ENCODE data around the gene SLC24A4.

Gene SLC24A4

GRCh38 chr14:92407410-92407809, 84.4 kb downstream of the SLC24A4 start:
- Histone ChIP-seq H3K27me3 (no peaks in the 10 kb centered on the region), H3K9ac (no peak overlapping the region), H3K4me3 (no peak overlapping the region), H4K20me1 (no peaks in the 10 kb centered on the region), H3K4me1 (no peaks in the 10 kb centered on the region), H3K9me3 (peaks cover 17% of the 10 kb centered on the region), H3K27ac (no peak overlapping the region), H3K36me3 (no peaks in the 10 kb centered on the region), H3K4me2 (no peak overlapping the region)
- no peak for TF ChIP-seq Cebpa-rat (IDR thresholded peaks at IDR 0.05)

- Histone ChIP-seq H4K20me1 (no peaks in the 10 kb centered on the region), H3K27me3 (no peaks in the 10 kb centered on the region), H3K36me3 (no peaks in the 10 kb centered on the region), H3K4me3 (no peak overlapping the region), H3K4me2 (no peak overlapping the region), H3K4me1 (no peaks in the 10 kb centered on the region), H3K9ac (no peak overlapping the region), H3K9me3 (peaks cover 11% of the 10 kb centered on the region), H3K27ac (no peak overlapping the region)
- no peak for TF ChIP-seq Cebpa-rat (IDR thresholded peaks at IDR 0.05)
Measured at GRCh38 chr14:92409043-92409442, 86.1 kb downstream of the SLC24A4 start.

GRCh38 chr14:92411135-92411534, 88.2 kb downstream of the SLC24A4 start:
- no peaks in the 10 kb centered on the region for H4K20me1 ChIP-seq
- peaks cover 8% of the 10 kb centered on the region for H3K9me3 ChIP-seq
- no peak overlapping the region for H3K27ac ChIP-seq
- no peak overlapping the region for H3K9ac ChIP-seq
- TF ChIP-seq Cebpa-rat (IDR thresholded peaks at IDR 0.05) = no peak
- H3K4me1 ChIP-seq = no peaks in the 10 kb centered on the region
- H3K4me2 ChIP-seq = no peak overlapping the region
- no peaks in the 10 kb centered on the region for H3K27me3 ChIP-seq
- H3K36me3 ChIP-seq = no peaks in the 10 kb centered on the region
- H3K4me3 ChIP-seq = no peak overlapping the region

GRCh38 chr14:92411941-92412340, 89.0 kb downstream of the SLC24A4 start:
- Histone ChIP-seq H3K27ac (no peak overlapping the region), H3K4me1 (no peaks in the 10 kb centered on the region), H3K9ac (no peak overlapping the region), H3K4me2 (no peak overlapping the region), H3K9me3 (no peaks in the 10 kb centered on the region), H3K36me3 (no peaks in the 10 kb centered on the region), H3K4me3 (no peak overlapping the region), H3K27me3 (no peaks in the 10 kb centered on the region), H4K20me1 (no peaks in the 10 kb centered on the region)
- TF ChIP-seq Cebpa-rat (IDR thresholded peaks at IDR 0.05) = no peak

- Histone ChIP-seq H3K27me3 (no peaks in the 10 kb centered on the region), H3K4me2 (no peak overlapping the region), H3K9ac (no peak overlapping the region), H3K4me1 (no peaks in the 10 kb centered on the region), H3K4me3 (no peak overlapping the region), H3K27ac (no peak overlapping the region), H4K20me1 (no peaks in the 10 kb centered on the region), H3K9me3 (no peaks in the 10 kb centered on the region), H3K36me3 (no peaks in the 10 kb centered on the region)
- TF ChIP-seq Cebpa-rat (IDR thresholded peaks at IDR 0.05) = no peak
Measured at GRCh38 chr14:92412912-92413311, 89.9 kb downstream of the SLC24A4 start.

- no peak overlapping the region for H3K27ac ChIP-seq
- no peaks in the 10 kb centered on the region for H3K9me3 ChIP-seq
- H3K4me3 ChIP-seq = no peak overlapping the region
- H3K27me3 ChIP-seq = no peaks in the 10 kb centered on the region
- no peaks in the 10 kb centered on the region for H4K20me1 ChIP-seq
- no peak overlapping the region for H3K9ac ChIP-seq
- no peaks in the 10 kb centered on the region for H3K36me3 ChIP-seq
- TF ChIP-seq Cebpa-rat (IDR thresholded peaks at IDR 0.05) = no peak
- no peaks in the 10 kb centered on the region for H3K4me1 ChIP-seq
- no peak overlapping the region for H3K4me2 ChIP-seq
Measured at GRCh38 chr14:92413379-92413778, 90.4 kb downstream of the SLC24A4 start.

GRCh38 chr14:92414690-92415445, 91.9 kb downstream of the SLC24A4 start:
- H3K4me3 ChIP-seq = no peak overlapping the region
- no peaks in the 10 kb centered on the region for H3K4me1 ChIP-seq
- no peaks in the 10 kb centered on the region for H4K20me1 ChIP-seq
- H3K27me3 ChIP-seq = no peaks in the 10 kb centered on the region
- no peak overlapping the region for H3K9ac ChIP-seq
- TF ChIP-seq Cebpa-rat (IDR thresholded peaks at IDR 0.05) = no peak
- H3K27ac ChIP-seq = no peak overlapping the region
- H3K9me3 ChIP-seq = no peaks in the 10 kb centered on the region
- no peaks in the 10 kb centered on the region for H3K36me3 ChIP-seq
- no peak overlapping the region for H3K4me2 ChIP-seq

- Histone ChIP-seq H3K4me1 (no peaks in the 10 kb centered on the region), H3K4me3 (no peak overlapping the region), H3K36me3 (no peaks in the 10 kb centered on the region), H4K20me1 (no peaks in the 10 kb centered on the region), H3K27ac (no peak overlapping the region), H3K4me2 (no peak overlapping the region), H3K9me3 (no peaks in the 10 kb centered on the region), H3K27me3 (no peaks in the 10 kb centered on the region), H3K9ac (no peak overlapping the region)
- TF ChIP-seq Cebpa-rat (IDR thresholded peaks at IDR 0.05) = no peak
Measured at GRCh38 chr14:92415969-92416368, 93.0 kb downstream of the SLC24A4 start.

GRCh38 chr14:92416544-92416943, 93.6 kb downstream of the SLC24A4 start:
- TF ChIP-seq Cebpa-rat (IDR thresholded peaks at IDR 0.05) = no peak
- Histone ChIP-seq H4K20me1 (no peaks in the 10 kb centered on the region), H3K4me3 (no peak overlapping the region), H3K9me3 (no peaks in the 10 kb centered on the region), H3K27me3 (no peaks in the 10 kb centered on the region), H3K27ac (no peak overlapping the region), H3K9ac (no peak overlapping the region), H3K4me1 (no peaks in the 10 kb centered on the region), H3K36me3 (no peaks in the 10 kb centered on the region), H3K4me2 (no peak overlapping the region)

GRCh38 chr14:92417759-92418158, 94.8 kb downstream of the SLC24A4 start:
- no peak overlapping the region for H3K9ac ChIP-seq
- no peaks in the 10 kb centered on the region for H3K4me1 ChIP-seq
- H3K9me3 ChIP-seq = no peaks in the 10 kb centered on the region
- TF ChIP-seq Cebpa-rat (IDR thresholded peaks at IDR 0.05) = no peak
- H4K20me1 ChIP-seq = no peaks in the 10 kb centered on the region
- H3K4me2 ChIP-seq = no peak overlapping the region
- no peaks in the 10 kb centered on the region for H3K36me3 ChIP-seq
- H3K4me3 ChIP-seq = no peak overlapping the region
- no peaks in the 10 kb centered on the region for H3K27me3 ChIP-seq
- H3K27ac ChIP-seq = no peak overlapping the region

GRCh38 chr14:92421751-92422150, 98.8 kb downstream of the SLC24A4 start:
- no peak overlapping the region for H3K4me3 ChIP-seq
- H3K4me2 ChIP-seq = no peak overlapping the region
- no peaks in the 10 kb centered on the region for H4K20me1 ChIP-seq
- no peak for TF ChIP-seq Cebpa-rat (IDR thresholded peaks at IDR 0.05)
- no peaks in the 10 kb centered on the region for H3K4me1 ChIP-seq
- H3K9me3 ChIP-seq = no peaks in the 10 kb centered on the region
- H3K9ac ChIP-seq = no peak overlapping the region
- H3K27me3 ChIP-seq = no peaks in the 10 kb centered on the region
- H3K27ac ChIP-seq = no peak overlapping the region
- no peaks in the 10 kb centered on the region for H3K36me3 ChIP-seq

All from BLaER1 (cell line).